K562 (cell line): ENCODE data around the gene PLEKHH2.

Experiments
- CTCF ChIP-seq, 3 experiments: IDR thresholded peaks in 2 of 3; conservative IDR thresholded peaks in 1 of 3; 2 replicates each; pipeline ENCODE4 v1.5.1; 2011 to 2012; ENCODE audit warnings: low read length in 3 of 3, mild to moderate bottlenecking in 3 of 3, control low read depth in 2 of 3, improper control_type of control experiment in 1 of 3, inconsistent platforms in 1 of 3, low read depth in 1 of 3, mixed read lengths in 1 of 3, moderate library complexity in 1 of 3; ENCODE audit not compliant: insufficient read depth in 2 of 3
- HDAC2 ChIP-seq: fragments of 450-650 bp; IDR thresholded peaks from 2 replicates; pipeline ENCODE4 v1.6.1; 2016; ENCODE audit warnings: mild to moderate bottlenecking
- XRCC4 ChIP-seq: IDR thresholded peaks from one replicate; pipeline ENCODE4 v1.6.1; 2011; ENCODE audit not compliant: insufficient read depth, insufficient read length; ENCODE audit errors: extremely low read depth
- ZNF347 ChIP-seq: fragments of 450-650 bp; formaldehyde crosslinking; IDR thresholded peaks from 2 replicates; pipeline ENCODE4 v1.4.0; 2020; ENCODE audit warnings: low read depth, mild to moderate bottlenecking, moderate library complexity

- TF ChIP-seq ZNF347 = no peak
- no peak for TF ChIP-seq CTCF (IDR thresholded peaks at IDR 0.05 in 2 of 3, conservative IDR thresholded peaks at IDR 0.05 in 1 of 3; ENCODE audit: insufficient read depth in 2 of 3, low read depth in 1 of 3, low read length in 3 of 3)
- no peak for TF ChIP-seq XRCC4
- no peak for TF ChIP-seq HDAC2
Observed at GRCh38 chr2:43736637-43737036, 99.6 kb downstream of the PLEKHH2 start.
